Astrocyte (in vitro differentiated cells and primary cell): Measurements from ENCODE around the gene CDS2.

ENCODE experiments used
- CTCF ChIP-seq: IDR thresholded peaks from 2 replicates; pipeline ENCODE4 v1.5.1; 2011; ENCODE audit warnings: low read depth, mild to moderate bottlenecking, inconsistent platforms, low read length, moderate library complexity; ENCODE audit not compliant: insufficient read depth
- EZH2 ChIP-seq: IDR thresholded peaks from 2 replicates; pipeline ENCODE4 v1.6.1; 2012; ENCODE audit warnings: mild to moderate bottlenecking, low read length, inconsistent platforms; ENCODE audit not compliant: insufficient read depth

GRCh38 chr20:5234158-5234557 lies 107.3 kb downstream of the CDS2 start:
- no peak for TF ChIP-seq CTCF
- no peak for TF ChIP-seq EZH2
